ENCODE measurements around the gene SMARCD1.
"Not testable (repeated sequence)": the region's sequence is repeated elsewhere in the genome, so short reads cannot be mapped to it uniquely, and the experiment has no call there.

SMARCD1 gene

DNA sequence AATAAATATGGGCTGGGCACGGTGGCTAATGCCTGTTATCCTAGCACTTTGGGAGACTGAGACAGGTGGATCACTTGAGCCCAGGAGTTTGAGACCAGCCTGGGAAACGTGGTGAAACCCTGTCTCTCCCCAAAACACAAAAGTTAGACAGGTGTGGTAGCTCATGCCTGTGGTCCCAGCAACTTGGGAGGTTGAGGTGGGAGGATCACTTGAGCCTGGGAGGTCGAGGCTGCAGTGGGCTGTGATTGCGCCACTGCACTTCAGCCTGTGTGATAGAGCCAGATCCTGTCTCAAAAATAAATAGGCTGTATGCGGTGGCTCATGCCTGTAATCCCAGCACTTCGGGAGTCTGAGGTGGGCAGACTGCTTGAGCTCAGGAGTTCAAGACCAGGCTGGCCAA lies 62.9 kb downstream of the SMARCD1 start:
- not testable (repeated sequence) for DNase-seq

DNA sequence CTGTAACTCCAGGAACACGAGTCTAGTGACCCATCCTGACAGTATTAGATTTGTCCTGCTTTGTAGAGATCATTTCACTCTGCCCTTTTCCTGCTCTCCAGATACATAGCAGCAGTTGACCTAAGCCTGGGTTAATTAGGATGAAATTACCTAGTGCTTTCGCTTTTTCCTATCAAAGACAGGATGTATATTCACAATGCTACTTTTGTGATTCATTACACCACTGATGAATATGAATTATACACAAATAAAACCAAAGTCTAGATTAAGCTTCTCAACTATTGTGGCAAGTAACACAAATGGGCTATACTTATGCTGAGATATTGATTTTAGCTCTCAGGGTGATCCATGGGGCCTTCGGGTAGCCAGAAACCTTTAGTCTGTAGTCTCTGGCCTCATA lies 64.2 kb downstream of the SMARCD1 start:
- no peak for DNase-seq

Measured in DMS79 treated with DMSO at 0.1 percent for 48 hours (cell line).